DND-41 (cell line): ENCODE data around the gene OPRL1.

ENCODE experiments used
- ATAC-seq: fragments of 200-7000 bp; cut with Tn5 transposase; 3 replicates; pipeline ENCODE4 v1.9.1; 2021; ENCODE audit warnings: low read depth; ENCODE audit not compliant: insufficient read depth
- DNase-seq: peaks from one replicate; pipeline ENCODE4 v3.0.0-alpha.2; 2020
- H2AFZ ChIP-seq: 2 replicates; pipeline ENCODE4 v1.6.0; 2012; ENCODE audit warnings: low read depth, low read length
- H3K27ac ChIP-seq: 2 replicates; pipeline ENCODE4 v1.5.1; 2012; ENCODE audit warnings: low read length, inconsistent platforms
- H3K27me3 ChIP-seq: fragments of 200-600 bp; sonication (generic); 2 replicates; pipeline ENCODE4 v1.6.0; 2012; ENCODE audit warnings: low read length, mild to moderate bottlenecking, inconsistent platforms; ENCODE audit not compliant: insufficient read depth, poor library complexity
- H3K36me3 ChIP-seq: 2 replicates; pipeline ENCODE4 v1.5.1; 2012; ENCODE audit warnings: low read length, inconsistent platforms; ENCODE audit not compliant: insufficient read depth
- H3K4me1 ChIP-seq: 2 replicates; pipeline ENCODE4 v1.5.1; 2012; ENCODE audit warnings: mild to moderate bottlenecking, low read length; ENCODE audit not compliant: insufficient read depth
- H3K4me2 ChIP-seq: 2 replicates; pipeline ENCODE4 v1.6.0; 2012; ENCODE audit warnings: mild to moderate bottlenecking, moderate library complexity, low read length, inconsistent platforms; ENCODE audit not compliant: insufficient read depth
- H3K4me3 ChIP-seq, 2 experiments: fragments of 200-600 bp in 1 of 2; shearing (Covaris generic) in 1 of 2; 2 replicates each; pipeline ENCODE4 v1.5.1; 2012 to 2016; ENCODE audit warnings: inconsistent platforms in 2 of 2, low read length in 2 of 2, mild to moderate bottlenecking in 2 of 2, low read depth in 1 of 2, moderate library complexity in 1 of 2
- H3K79me2 ChIP-seq: 2 replicates; pipeline ENCODE4 v1.6.0; 2012; ENCODE audit warnings: low read length, inconsistent platforms; ENCODE audit not compliant: insufficient read depth
- H3K9ac ChIP-seq: 2 replicates; pipeline ENCODE4 v1.6.0; 2012; ENCODE audit warnings: low read depth, mild to moderate bottlenecking, inconsistent platforms, low read length, moderate library complexity
- H3K9me3 ChIP-seq: 2 replicates; pipeline ENCODE4 v1.5.1; 2012; ENCODE audit warnings: low read length, moderate library complexity, mild to moderate bottlenecking, inconsistent platforms; ENCODE audit not compliant: insufficient read depth, severe bottlenecking
- H4K20me1 ChIP-seq: 2 replicates; pipeline ENCODE4 v1.6.0; 2012; ENCODE audit warnings: low read length; ENCODE audit not compliant: insufficient read depth
- EZH2 ChIP-seq: IDR thresholded peaks from 3 replicates; pipeline ENCODE4 v1.6.1; 2012; ENCODE audit warnings: borderline replicate concordance, low read depth, mild to moderate bottlenecking, moderate library complexity, low read length, inconsistent platforms; ENCODE audit not compliant: severe bottlenecking
- TF ChIP-seq, protein P1 (sequence below): IDR thresholded peaks from 2 replicates; pipeline ENCODE4 v1.5.1; 2012; ENCODE audit warnings: borderline replicate concordance, low read length, moderate library complexity, mild to moderate bottlenecking; ENCODE audit not compliant: poor library complexity, severe bottlenecking; ENCODE audit errors: extremely low read depth

Gene OPRL1

DNA sequence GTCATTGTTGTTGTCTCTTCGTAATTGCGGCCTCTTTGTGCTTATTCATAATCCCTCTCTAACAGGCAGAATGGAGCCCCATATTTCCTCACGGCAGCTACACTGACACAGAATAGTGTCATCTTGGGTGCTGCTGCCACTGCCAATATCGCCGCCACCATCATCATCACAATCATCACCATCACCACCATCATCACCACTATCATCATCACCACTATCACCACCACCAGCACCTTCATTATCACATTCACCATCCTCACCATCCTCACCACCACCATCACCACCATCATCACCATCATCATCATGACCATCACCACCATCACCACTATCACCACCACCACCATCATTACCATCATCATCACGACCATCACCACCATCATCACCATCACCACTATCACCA, 16.7 kb downstream of the OPRL1 start:
- no peak overlapping the region for H3K9ac ChIP-seq
- H3K4me3 ChIP-seq: no peak overlapping the region
- H3K4me1 ChIP-seq: no peaks in the 10 kb centered on the region
- no peak for TF ChIP-seq EZH2
- TF ChIP-seq, protein P1, sequence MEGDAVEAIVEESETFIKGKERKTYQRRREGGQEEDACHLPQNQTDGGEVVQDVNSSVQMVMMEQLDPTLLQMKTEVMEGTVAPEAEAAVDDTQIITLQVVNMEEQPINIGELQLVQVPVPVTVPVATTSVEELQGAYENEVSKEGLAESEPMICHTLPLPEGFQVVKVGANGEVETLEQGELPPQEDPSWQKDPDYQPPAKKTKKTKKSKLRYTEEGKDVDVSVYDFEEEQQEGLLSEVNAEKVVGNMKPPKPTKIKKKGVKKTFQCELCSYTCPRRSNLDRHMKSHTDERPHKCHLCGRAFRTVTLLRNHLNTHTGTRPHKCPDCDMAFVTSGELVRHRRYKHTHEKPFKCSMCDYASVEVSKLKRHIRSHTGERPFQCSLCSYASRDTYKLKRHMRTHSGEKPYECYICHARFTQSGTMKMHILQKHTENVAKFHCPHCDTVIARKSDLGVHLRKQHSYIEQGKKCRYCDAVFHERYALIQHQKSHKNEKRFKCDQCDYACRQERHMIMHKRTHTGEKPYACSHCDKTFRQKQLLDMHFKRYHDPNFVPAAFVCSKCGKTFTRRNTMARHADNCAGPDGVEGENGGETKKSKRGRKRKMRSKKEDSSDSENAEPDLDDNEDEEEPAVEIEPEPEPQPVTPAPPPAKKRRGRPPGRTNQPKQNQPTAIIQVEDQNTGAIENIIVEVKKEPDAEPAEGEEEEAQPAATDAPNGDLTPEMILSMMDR: no peak
- H3K27me3 ChIP-seq: peaks cover 8% of the 10 kb centered on the region
- no peak overlapping the region for H3K4me2 ChIP-seq
- ATAC-seq (no peak), DNase-seq (no peak)
- no peak overlapping the region for H2AFZ ChIP-seq
- no peak overlapping the region for H3K27ac ChIP-seq
- no peaks in the 10 kb centered on the region for H3K36me3 ChIP-seq
- no peaks in the 10 kb centered on the region for H3K9me3 ChIP-seq
- no peaks in the 10 kb centered on the region for H3K79me2 ChIP-seq
- peaks cover 15% of the 10 kb centered on the region for H4K20me1 ChIP-seq

DNA sequence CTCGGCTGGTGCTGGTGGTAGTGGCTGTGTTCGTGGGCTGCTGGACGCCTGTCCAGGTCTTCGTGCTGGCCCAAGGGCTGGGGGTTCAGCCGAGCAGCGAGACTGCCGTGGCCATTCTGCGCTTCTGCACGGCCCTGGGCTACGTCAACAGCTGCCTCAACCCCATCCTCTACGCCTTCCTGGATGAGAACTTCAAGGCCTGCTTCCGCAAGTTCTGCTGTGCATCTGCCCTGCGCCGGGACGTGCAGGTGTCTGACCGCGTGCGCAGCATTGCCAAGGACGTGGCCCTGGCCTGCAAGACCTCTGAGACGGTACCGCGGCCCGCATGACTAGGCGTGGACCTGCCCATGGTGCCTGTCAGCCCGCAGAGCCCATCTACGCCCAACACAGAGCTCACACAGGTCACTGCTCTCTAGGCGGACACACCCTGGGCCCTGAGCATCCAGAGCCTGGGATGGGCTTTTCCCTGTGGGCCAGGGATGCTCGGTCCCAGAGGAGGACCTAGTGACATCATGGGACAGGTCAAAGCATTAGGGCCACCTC, 18.7 kb downstream of the OPRL1 start:
- no peak for TF ChIP-seq EZH2
- TF ChIP-seq, protein P1: no peak
- DNase-seq (no peak), ATAC-seq (no peak)
- no peaks in the 10 kb centered on the region for H3K79me2 ChIP-seq
- H3K4me2 ChIP-seq: no peak overlapping the region
- H3K27ac ChIP-seq: no peak overlapping the region
- H2AFZ ChIP-seq: no peak overlapping the region
- peaks cover 25% of the 10 kb centered on the region for H3K27me3 ChIP-seq
- H4K20me1 ChIP-seq: peaks cover 13% of the 10 kb centered on the region; the same call in 1 of the 2 replicates
- no peak overlapping the region for H3K9ac ChIP-seq
- peaks cover 9% of the 10 kb centered on the region for H3K4me1 ChIP-seq
- H3K4me3 ChIP-seq: no peak overlapping the region
- H3K9me3 ChIP-seq: no peaks in the 10 kb centered on the region
- H3K36me3 ChIP-seq: no peaks in the 10 kb centered on the region

DNA sequence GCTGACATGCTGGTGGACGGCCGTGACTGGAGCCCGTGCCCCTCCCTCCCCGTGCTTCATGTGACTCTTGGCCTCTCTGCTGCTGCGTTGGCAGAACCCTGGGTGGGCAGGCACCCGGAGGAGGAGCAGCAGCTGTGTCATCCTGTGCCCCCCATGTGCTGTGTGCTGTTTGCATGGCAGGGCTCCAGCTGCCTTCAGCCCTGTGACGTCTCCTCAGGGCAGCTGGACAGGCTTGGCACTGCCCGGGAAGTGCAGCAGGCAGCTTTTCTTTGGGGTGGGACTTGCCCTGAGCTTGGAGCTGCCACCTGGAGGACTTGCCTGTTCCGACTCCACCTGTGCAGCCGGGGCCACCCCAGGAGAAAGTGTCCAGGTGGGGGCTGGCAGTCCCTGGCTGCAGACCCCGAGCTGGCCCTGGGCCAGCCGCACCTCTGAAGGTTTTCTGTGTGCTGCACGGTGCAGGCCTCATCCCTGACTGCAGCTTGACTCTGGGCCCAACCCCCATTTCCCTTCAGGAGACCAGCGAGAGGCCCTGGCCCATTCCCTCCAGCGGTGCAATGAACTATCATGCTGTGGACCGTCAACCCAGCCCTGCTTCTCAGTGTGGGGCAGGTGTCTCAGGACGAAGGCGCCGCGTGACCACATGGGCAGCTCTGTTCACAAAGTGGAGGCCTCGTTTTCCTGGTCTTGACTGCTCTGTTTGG, 19.4 kb downstream of the OPRL1 start:
- Histone ChIP-seq H3K27ac (no peak overlapping the region), H3K36me3 (no peaks in the 10 kb centered on the region), H3K79me2 (no peaks in the 10 kb centered on the region), H3K4me1 (peaks cover 9% of the 10 kb centered on the region), H2AFZ (no peak overlapping the region), H3K9me3 (no peaks in the 10 kb centered on the region), H3K27me3 (peaks cover 25% of the 10 kb centered on the region), H3K4me2 (no peak overlapping the region), H4K20me1 (peaks cover 13% of the 10 kb centered on the region; the same call in 1 of the 2 replicates), H3K4me3 (no peak overlapping the region), H3K9ac (no peak overlapping the region)
- ATAC-seq (no peak), DNase-seq (no peak)
- TF ChIP-seq EZH2: no peak
- TF ChIP-seq, protein P1: no peak
